ENCODE data around the gene GALNTL6.

GALNTL6 gene

GRCh38 chr4:171983935-171984805 is 171.0 kb downstream of the GALNTL6 start:
- no peak for DNase-seq (ENCODE audit: insufficient read length, low spot score)
- FAIRE-seq = no peak

GRCh38 chr4:171985129-171985528 is 171.9 kb downstream of the GALNTL6 start:
- no peak for FAIRE-seq
- DNase-seq (ENCODE audit: insufficient read length, low spot score) = no peak

- FAIRE-seq (no peak), DNase-seq (ENCODE audit: insufficient read length, low spot score) (no peak)
Measured at GRCh38 chr4:171993247-171993646, 180.0 kb downstream of the GALNTL6 start.

GRCh38 chr4:172007889-172008288 is 194.7 kb downstream of the GALNTL6 start:
- FAIRE-seq (no peak), DNase-seq (ENCODE audit: insufficient read length, low spot score) (no peak)

GRCh38 chr4:172009446-172010230 is 196.4 kb downstream of the GALNTL6 start:
- FAIRE-seq (no peak), DNase-seq (ENCODE audit: insufficient read length, low spot score) (no peak)

GRCh38 chr4:172011196-172011595 is 198.0 kb downstream of the GALNTL6 start:
- FAIRE-seq = no peak
- DNase-seq (ENCODE audit: insufficient read length, low spot score) = no peak

GRCh38 chr4:172018358-172018757 is 205.2 kb downstream of the GALNTL6 start:
- FAIRE-seq (no peak), DNase-seq (ENCODE audit: insufficient read length, low spot score) (no peak)

- FAIRE-seq (no peak), DNase-seq (ENCODE audit: insufficient read length, low spot score) (no peak)
Measured at GRCh38 chr4:172035562-172035961, 222.4 kb downstream of the GALNTL6 start.

- FAIRE-seq = no peak
Measured at GRCh38 chr4:172040766-172041165, 227.6 kb downstream of the GALNTL6 start.

GRCh38 chr4:172042714-172043114 is 229.5 kb downstream of the GALNTL6 start:
- FAIRE-seq = no peak
- no peak for DNase-seq (ENCODE audit: insufficient read length, low spot score)

More at GRCh38 chr4:172040766-172041165, 227.6 kb downstream of the GALNTL6 start:
- DNase-seq (ENCODE audit: insufficient read length, low spot score) = no peak

- FAIRE-seq (no peak), DNase-seq (ENCODE audit: insufficient read length, low spot score) (no peak)
Measured at GRCh38 chr4:172045981-172046380, 232.8 kb downstream of the GALNTL6 start.

- DNase-seq (ENCODE audit: insufficient read length, low spot score) = no peak
- FAIRE-seq = no peak
Measured at GRCh38 chr4:172048666-172049065, 235.5 kb downstream of the GALNTL6 start.

- DNase-seq (ENCODE audit: insufficient read length, low spot score) (no peak), FAIRE-seq (no peak)
Measured at GRCh38 chr4:172050911-172051310, 237.7 kb downstream of the GALNTL6 start.

GRCh38 chr4:172055046-172055445 is 241.8 kb downstream of the GALNTL6 start:
- FAIRE-seq (no peak), DNase-seq (ENCODE audit: insufficient read length, low spot score) (no peak)

- no peak for FAIRE-seq
- no peak for DNase-seq (ENCODE audit: insufficient read length, low spot score)
Measured at GRCh38 chr4:172055498-172055897, 242.3 kb downstream of the GALNTL6 start.

GRCh38 chr4:172061204-172061603 is 248.0 kb downstream of the GALNTL6 start:
- no peak for FAIRE-seq

GRCh38 chr4:172068506-172068905 is 255.3 kb downstream of the GALNTL6 start:
- DNase-seq (ENCODE audit: insufficient read length, low spot score) (no peak), FAIRE-seq (no peak)

More at GRCh38 chr4:172061204-172061603, 248.0 kb downstream of the GALNTL6 start:
- DNase-seq (ENCODE audit: insufficient read length, low spot score) = no peak

- no peak for FAIRE-seq
- DNase-seq (ENCODE audit: insufficient read length, low spot score) = no peak
Measured at GRCh38 chr4:172073590-172073989, 260.4 kb downstream of the GALNTL6 start.

GRCh38 chr4:172083272-172083671 is 270.1 kb downstream of the GALNTL6 start:
- DNase-seq (ENCODE audit: insufficient read length, low spot score) (no peak), FAIRE-seq (no peak)

GRCh38 chr4:172088556-172088955 is 275.4 kb downstream of the GALNTL6 start:
- DNase-seq (ENCODE audit: insufficient read length, low spot score) (no peak), FAIRE-seq (no peak)

- DNase-seq (ENCODE audit: insufficient read length, low spot score) (no peak), FAIRE-seq (no peak)
Measured at GRCh38 chr4:172095161-172095560, 282.0 kb downstream of the GALNTL6 start.

GRCh38 chr4:172096786-172097185 is 283.6 kb downstream of the GALNTL6 start:
- DNase-seq (ENCODE audit: insufficient read length, low spot score) (no peak), FAIRE-seq (no peak)

Measured in GM19239 (cell line).